HepG2 (cell line): ENCODE data around the gene RTEL1. TPM values are rescaled to one million over a fixed set of nuclear protein-coding genes. Genes with fewer than 3 reads are reported as not detected.

Source experiments
- ATF7 ChIP-seq, 2 experiments: fragments of 450-650 bp in 1 of 2; sonication (generic) in 1 of 2; formaldehyde crosslinking in 1 of 2; IDR thresholded peaks; 2 replicates each; pipeline versions ENCODE4 v1.4.0 to v1.6.1; 2016 to 2020; ENCODE audit warnings: antibody characterized with exemption in 1 of 2, mild to moderate bottlenecking in 1 of 2, missing genetic modification reagents in 1 of 2
- CERS6 ChIP-seq: sonication (generic); formaldehyde crosslinking; IDR thresholded peaks from 2 replicates; pipeline ENCODE4 v1.5.0; 2020; ENCODE audit warnings: missing genetic modification reagents
- DNMT3B ChIP-seq: conservative IDR thresholded peaks from 2 replicates; pipeline ENCODE4 v1.6.1; 2016; ENCODE audit warnings: missing biosample characterization, control low read depth
- MEIS1 ChIP-seq: sonication (generic); formaldehyde crosslinking; IDR thresholded peaks from 2 replicates; pipeline ENCODE4 v1.9.0; 2021; ENCODE audit warnings: mild to moderate bottlenecking, missing genetic modification reagents, moderate library complexity, borderline replicate concordance
- MTA1 ChIP-seq: sonication (generic); formaldehyde crosslinking; IDR thresholded peaks from 2 replicates; pipeline ENCODE4 v1.4.0; 2020; ENCODE audit warnings: missing genetic modification reagents, mild to moderate bottlenecking, borderline replicate concordance
- NFIB ChIP-seq: sonication (generic); formaldehyde crosslinking; IDR thresholded peaks from 2 replicates; pipeline ENCODE4 v1.9.0; 2021; ENCODE audit warnings: missing genetic modification reagents, mild to moderate bottlenecking, borderline replicate concordance
- PHB2 ChIP-seq: fragments of 450-650 bp; IDR thresholded peaks from 2 replicates; pipeline ENCODE4 v1.6.1; 2018; ENCODE audit not compliant: partially characterized antibody
- SIN3A ChIP-seq: IDR thresholded peaks from 2 replicates; pipeline ENCODE4 v1.6.1; 2011; ENCODE audit warnings: low read depth, mild to moderate bottlenecking, control low read depth, low read length, borderline replicate concordance
- UBTF ChIP-seq: sonication (generic); formaldehyde crosslinking; IDR thresholded peaks from 2 replicates; pipeline ENCODE4 v1.4.0; 2020; ENCODE audit warnings: mild to moderate bottlenecking, missing genetic modification reagents
- USF2 ChIP-seq, 2 experiments: sonication (generic) in 1 of 2; formaldehyde crosslinking in 1 of 2; IDR thresholded peaks; 2 replicates each; pipeline versions ENCODE4 v1.5.1 to v1.6.1; 2011 to 2020; ENCODE audit warnings: borderline replicate concordance in 1 of 2, low read depth in 1 of 2, low read length in 1 of 2, mild to moderate bottlenecking in 1 of 2, missing genetic modification reagents in 1 of 2, moderate library complexity in 1 of 2
- ZBTB21 ChIP-seq: sonication (generic); formaldehyde crosslinking; IDR thresholded peaks from 2 replicates; pipeline ENCODE4 v1.4.0; 2020; ENCODE audit warnings: missing genetic modification reagents
- ZNF296 ChIP-seq: sonication (generic); formaldehyde crosslinking; conservative IDR thresholded peaks from 2 replicates; pipeline ENCODE4 v1.5.0; 2020; ENCODE audit warnings: mild to moderate bottlenecking, missing genetic modification reagents
- ZNF550 ChIP-seq: sonication (generic); formaldehyde crosslinking; IDR thresholded peaks from 2 replicates; pipeline ENCODE4 v1.4.0; 2020; ENCODE audit warnings: mild to moderate bottlenecking, missing genetic modification reagents, borderline replicate concordance
- ZNF605 ChIP-seq: sonication (generic); formaldehyde crosslinking; IDR thresholded peaks from 2 replicates; pipeline ENCODE4 v1.8.0; 2022; ENCODE audit warnings: mild to moderate bottlenecking, missing genetic modification reagents
- ZNF670 ChIP-seq: sonication (generic); formaldehyde crosslinking; IDR thresholded peaks from 2 replicates; pipeline ENCODE4 v1.8.0; 2022; ENCODE audit warnings: mild to moderate bottlenecking, missing genetic modification reagents, borderline replicate concordance
- ZNF740 ChIP-seq: sonication (generic); formaldehyde crosslinking; IDR thresholded peaks from 2 replicates; pipeline ENCODE4 v1.4.0; 2020; ENCODE audit warnings: missing genetic modification reagents
- polyA plus RNA-seq, 8 experiments: library from polyadenylated mRNA; depleted of rRNA in 3 of 8; stranded (reverse) in 7 of 8; unstranded in 1 of 8; fragments of >200 nt; fragmentation: Illumina TruSeq in 4 of 8; extraction: Trizol in 4 of 8; gene quantifications; 2 replicates each; pipeline versions ENCODE4 v1.2.1 to v1.2.3, GENCODE V29; 2011 to 2016; ENCODE audit warnings: low read depth in 4 of 8, missing spikeins in 1 of 8, mixed read lengths in 1 of 8; ENCODE audit not compliant: insufficient read depth in 1 of 8
- total RNA-seq, 5 experiments: library from RNA; depleted of rRNA; stranded (reverse); fragments of >200 nt; fragmentation: Illumina TruSeq; extraction: Trizol; gene quantifications; 2 replicates each; pipeline ENCODE4 v1.2.3, GENCODE V29; 2016; ENCODE audit warnings: low read depth in 1 of 5
- TF ChIP-seq, protein P1 (sequence below): sonication (generic); formaldehyde crosslinking; IDR thresholded peaks from 2 replicates; pipeline ENCODE4 v1.4.0; 2020; ENCODE audit warnings: missing genetic modification reagents, borderline replicate concordance

RTEL1 gene
- total and polyA plus RNA-seq, 2 of the 13 experiments (the other 11 are each of a cell fraction or from before 2014, with no cell fraction given) = 21.8 to 36.4 TPM

- TF ChIP-seq MTA1 (CRISPR knock-in tag) (no peak), ZBTB21 (CRISPR knock-in tag) (no peak), CERS6 (peak; percentile 86; the same call in 1 of the 2 replicates), MEIS1 (peak; percentile 74; the same call in 1 of the 2 replicates), NFIB (CRISPR knock-in tag) (no peak), USF2 (IDR thresholded peaks at IDR 0.05; ENCODE audit: low read depth, low read length) (no peak), USF2 (CRISPR knock-in tag; IDR thresholded peaks at IDR 0.05; ENCODE audit: borderline replicate concordance) (no peak), ATF7 (IDR thresholded peaks at IDR 0.05) (no peak), ATF7 (CRISPR knock-in tag; IDR thresholded peaks at IDR 0.05) (no peak; the same call in 1 of the 2 replicates), ZNF670 (CRISPR knock-in tag) (no peak), UBTF (CRISPR knock-in tag) (0 out of 2 replicates have a peak, but pooled peaks have one; percentile 10), PHB2 (no peak), ZNF740 (no peak), ZNF550 (CRISPR knock-in tag) (0 out of 2 replicates have a peak, but pooled peaks have one; percentile 56), ZNF605 (peak; percentile 42; the same call in 1 of the 2 replicates), ZNF296 (peak; percentile 68; the same call in 1 of the 2 replicates), SIN3A (0 out of 2 replicates have a peak, but pooled peaks have one; percentile 41), DNMT3B (no peak)
- TF ChIP-seq, protein P1, sequence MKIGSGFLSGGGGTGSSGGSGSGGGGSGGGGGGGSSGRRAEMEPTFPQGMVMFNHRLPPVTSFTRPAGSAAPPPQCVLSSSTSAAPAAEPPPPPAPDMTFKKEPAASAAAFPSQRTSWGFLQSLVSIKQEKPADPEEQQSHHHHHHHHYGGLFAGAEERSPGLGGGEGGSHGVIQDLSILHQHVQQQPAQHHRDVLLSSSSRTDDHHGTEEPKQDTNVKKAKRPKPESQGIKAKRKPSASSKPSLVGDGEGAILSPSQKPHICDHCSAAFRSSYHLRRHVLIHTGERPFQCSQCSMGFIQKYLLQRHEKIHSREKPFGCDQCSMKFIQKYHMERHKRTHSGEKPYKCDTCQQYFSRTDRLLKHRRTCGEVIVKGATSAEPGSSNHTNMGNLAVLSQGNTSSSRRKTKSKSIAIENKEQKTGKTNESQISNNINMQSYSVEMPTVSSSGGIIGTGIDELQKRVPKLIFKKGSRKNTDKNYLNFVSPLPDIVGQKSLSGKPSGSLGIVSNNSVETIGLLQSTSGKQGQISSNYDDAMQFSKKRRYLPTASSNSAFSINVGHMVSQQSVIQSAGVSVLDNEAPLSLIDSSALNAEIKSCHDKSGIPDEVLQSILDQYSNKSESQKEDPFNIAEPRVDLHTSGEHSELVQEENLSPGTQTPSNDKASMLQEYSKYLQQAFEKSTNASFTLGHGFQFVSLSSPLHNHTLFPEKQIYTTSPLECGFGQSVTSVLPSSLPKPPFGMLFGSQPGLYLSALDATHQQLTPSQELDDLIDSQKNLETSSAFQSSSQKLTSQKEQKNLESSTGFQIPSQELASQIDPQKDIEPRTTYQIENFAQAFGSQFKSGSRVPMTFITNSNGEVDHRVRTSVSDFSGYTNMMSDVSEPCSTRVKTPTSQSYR = 0 out of 2 replicates have a peak, but pooled peaks have one; percentile 20
Observed at GRCh38 chr20:63708301-63709148, 50.4 kb downstream of the RTEL1 start (continued).
